ENCODE data around the gene ARHGEF4.
"Not testable (repeated sequence)": the region's sequence is repeated elsewhere in the genome, so short reads cannot be mapped to it uniquely, and the experiment has no call there.

Gene ARHGEF4

GRCh38 chr2:131067465-131068125 is 230.9 kb downstream of the ARHGEF4 start:
- H4K20me1 ChIP-seq (ENCODE audit: insufficient read depth, low read length): peaks cover 4% of the 10 kb centered on the region
- H3K36me3 ChIP-seq (replicated peaks; ENCODE audit: insufficient read depth, low read length): 0 out of 2 replicates have a peak, but pooled peaks cover 6% of the 10 kb centered on the region
- TF ChIP-seq EZH2phosphoT487 (IDR thresholded peaks at IDR 0.05; ENCODE audit: low read length) (no peak), EZH2 (optimal IDR thresholded peaks at IDR 0.05; ENCODE audit: low read depth, low read length) (no peak), CTCF (IDR thresholded peaks at IDR 0.05; ENCODE audit: low read length) (no peak)
- no peaks in the 10 kb centered on the region for H3F3A ChIP-seq (ENCODE audit: insufficient read depth, low read length)
- H2AFZ ChIP-seq (ENCODE audit: low read length): no peak overlapping the region
- H3K9me2 ChIP-seq (replicated peaks; ENCODE audit: insufficient read depth, low read length): no peaks in the 10 kb centered on the region
- H3K27ac ChIP-seq (ENCODE audit: low read length): no peak overlapping the region
- no peak overlapping the region for H3K9ac ChIP-seq (ENCODE audit: low read length)
- H3K4me2 ChIP-seq (ENCODE audit: low read depth, low read length): no peak overlapping the region
- H3K4me1 ChIP-seq (ENCODE audit: low read length): no peaks in the 10 kb centered on the region
- H3K27me3 ChIP-seq (replicated peaks; ENCODE audit: insufficient read depth, low read length): no peaks in the 10 kb centered on the region
- no peak for DNase-seq
- H3K9me3 ChIP-seq (replicated peaks; ENCODE audit: insufficient read depth, low read length): no peaks in the 10 kb centered on the region
- H3K4me3 ChIP-seq (ENCODE audit: low read length): no peak overlapping the region
- peaks cover 97% of the 10 kb centered on the region for H3K79me2 ChIP-seq (ENCODE audit: low read length)

GRCh38 chr2:131068172-131068571 is 231.5 kb downstream of the ARHGEF4 start:
- H3K9ac ChIP-seq (ENCODE audit: low read length); H4K20me1 ChIP-seq (ENCODE audit: insufficient read depth, low read length); H3K27ac ChIP-seq (ENCODE audit: low read length); DNase-seq; H3K27me3 ChIP-seq (replicated peaks; ENCODE audit: insufficient read depth, low read length); H3F3A ChIP-seq (ENCODE audit: insufficient read depth, low read length); H3K4me3 ChIP-seq (ENCODE audit: low read length); H3K36me3 ChIP-seq (replicated peaks; ENCODE audit: insufficient read depth, low read length); H3K9me3 ChIP-seq (replicated peaks; ENCODE audit: insufficient read depth, low read length); H3K4me2 ChIP-seq (ENCODE audit: low read depth, low read length); H3K9me2 ChIP-seq (replicated peaks; ENCODE audit: insufficient read depth, low read length); H2AFZ ChIP-seq (ENCODE audit: low read length); H3K4me1 ChIP-seq (ENCODE audit: low read length): not testable (repeated sequence)
- peaks cover 97% of the 10 kb centered on the region for H3K79me2 ChIP-seq (ENCODE audit: low read length)

GRCh38 chr2:131075578-131075977 is 238.9 kb downstream of the ARHGEF4 start:
- H3K36me3 ChIP-seq (replicated peaks; ENCODE audit: insufficient read depth, low read length): peaks cover 17% of the 10 kb centered on the region
- not testable (repeated sequence) for H3K9ac ChIP-seq (ENCODE audit: low read length); H3K4me3 ChIP-seq (ENCODE audit: low read length); H2AFZ ChIP-seq (ENCODE audit: low read length); H3K4me1 ChIP-seq (ENCODE audit: low read length); H4K20me1 ChIP-seq (ENCODE audit: insufficient read depth, low read length); H3K4me2 ChIP-seq (ENCODE audit: low read depth, low read length); H3K9me2 ChIP-seq (replicated peaks; ENCODE audit: insufficient read depth, low read length); H3K27ac ChIP-seq (ENCODE audit: low read length); H3F3A ChIP-seq (ENCODE audit: insufficient read depth, low read length); DNase-seq; H3K27me3 ChIP-seq (replicated peaks; ENCODE audit: insufficient read depth, low read length); H3K9me3 ChIP-seq (replicated peaks; ENCODE audit: insufficient read depth, low read length)
- peaks cover 97% of the 10 kb centered on the region for H3K79me2 ChIP-seq (ENCODE audit: low read length)

GRCh38 chr2:131076707-131077106 is 240.0 kb downstream of the ARHGEF4 start:
- H4K20me1 ChIP-seq (ENCODE audit: insufficient read depth, low read length): 0 out of 2 replicates have a peak, but pooled peaks cover 3% of the 10 kb centered on the region

More at GRCh38 chr2:131076707-131077106, 240.0 kb downstream of the ARHGEF4 start:
- H3K4me2 ChIP-seq (ENCODE audit: low read depth, low read length): no peak overlapping the region
- H3K27me3 ChIP-seq (replicated peaks; ENCODE audit: insufficient read depth, low read length): no peaks in the 10 kb centered on the region
- no peaks in the 10 kb centered on the region for H3K9me2 ChIP-seq (replicated peaks; ENCODE audit: insufficient read depth, low read length)
- no peaks in the 10 kb centered on the region for H3F3A ChIP-seq (ENCODE audit: insufficient read depth, low read length)
- H3K4me1 ChIP-seq (ENCODE audit: low read length): no peaks in the 10 kb centered on the region
- peaks cover 96% of the 10 kb centered on the region for H3K79me2 ChIP-seq (ENCODE audit: low read length)
- no peak overlapping the region for H3K9ac ChIP-seq (ENCODE audit: low read length)
- H3K4me3 ChIP-seq (ENCODE audit: low read length): no peak overlapping the region
- no peak overlapping the region for H3K27ac ChIP-seq (ENCODE audit: low read length)
- peaks cover 19% of the 10 kb centered on the region for H3K36me3 ChIP-seq (replicated peaks; ENCODE audit: insufficient read depth, low read length)
- H2AFZ ChIP-seq (ENCODE audit: low read length): no peak overlapping the region
- DNase-seq: no peak
- H3K9me3 ChIP-seq (replicated peaks; ENCODE audit: insufficient read depth, low read length): no peaks in the 10 kb centered on the region
- TF ChIP-seq EZH2 (optimal IDR thresholded peaks at IDR 0.05; ENCODE audit: low read depth, low read length) (no peak), EZH2phosphoT487 (IDR thresholded peaks at IDR 0.05; ENCODE audit: low read length) (no peak), CTCF (IDR thresholded peaks at IDR 0.05; ENCODE audit: low read length) (no peak)
